Naive thymus-derived CD4-positive, alpha-beta T cell (primary cell): ENCODE measurements around the gene LRRC45. TPM values are rescaled to one million over a fixed set of nuclear protein-coding genes. Genes with fewer than 3 reads are reported as not detected.

Source experiments
- ATAC-seq: fragments of 150-1000 bp; cut with Tn5 transposase; 2 replicates; pipeline ENCODE4 v1.10.0; 2021; ENCODE audit warnings: mild to moderate bottlenecking, moderate library complexity
- CTCF ChIA-PET: fragments of 350-600 bp; sonication (Branson Sonifier 250); formaldehyde crosslinking; loops from one replicate; lab custom pipeline; 2021; ENCODE audit warnings: antibody characterized with exemption; lab: Charles Lee
- POLR2A ChIA-PET: fragments of 350-600 bp; sonication (Branson Sonifier 250); formaldehyde crosslinking; loops from one replicate; lab custom pipeline; 2021; ENCODE audit warnings: antibody characterized with exemption, inconsistent platforms; lab: Charles Lee
- DNase-seq, 9 donors: peaks; one replicate each; pipeline versions ENCODE4 v3.0.0 to v3.0.0-alpha.2; 2020 to 2022; ENCODE audit warnings: mixed read lengths in 1 of 9
- H3K27ac ChIP-seq: one replicate; pipeline ENCODE4 v1.7.0; 2013; ENCODE audit warnings: mild to moderate bottlenecking, low read depth, low read length, moderate library complexity
- H3K27me3 ChIP-seq, 2 donors: one replicate each; pipeline ENCODE4 v1.7.0; 2013; ENCODE audit warnings: low read length in 2 of 2, mild to moderate bottlenecking in 2 of 2, moderate library complexity in 2 of 2; ENCODE audit not compliant: control insufficient read depth in 2 of 2, insufficient read depth in 2 of 2
- H3K36me3 ChIP-seq, 3 experiments: 1 replicate in 2 of 3; 2 replicates in 1 of 3; pipeline ENCODE4 v1.7.0; 2013; ENCODE audit warnings: low read length in 3 of 3, mild to moderate bottlenecking in 3 of 3, moderate library complexity in 1 of 3; ENCODE audit not compliant: insufficient read depth in 3 of 3, control insufficient read depth in 2 of 3
- H3K4me1 ChIP-seq, 2 donors: one replicate each; pipeline ENCODE4 v1.7.0; 2013; ENCODE audit warnings: low read length in 2 of 2, mild to moderate bottlenecking in 2 of 2, moderate library complexity in 1 of 2; ENCODE audit not compliant: control insufficient read depth in 2 of 2, insufficient read depth in 2 of 2
- H3K4me3 ChIP-seq: 2 replicates; pipeline ENCODE4 v1.7.0; 2013; ENCODE audit warnings: mild to moderate bottlenecking, low read length
- H3K9me3 ChIP-seq, 3 experiments: 1 replicate in 2 of 3; 2 replicates in 1 of 3; pipeline ENCODE4 v1.7.0; 2013; ENCODE audit warnings: low read length in 3 of 3; ENCODE audit not compliant: control insufficient read depth in 2 of 3
- H3K27ac Mint-ChIP-seq, 9 donors: one replicate each; pipeline ENCODE4 v1.8.0; 2020 to 2022; ENCODE audit warnings: mixed read lengths in 9 of 9, mild to moderate bottlenecking in 8 of 9, moderate library complexity in 5 of 9, inconsistent platforms in 2 of 9
- H3K27me3 Mint-ChIP-seq, 5 donors: one replicate each; pipeline ENCODE4 v1.8.0; 2021 to 2022; ENCODE audit warnings: mixed read lengths in 5 of 5, mild to moderate bottlenecking in 1 of 5
- H3K36me3 Mint-ChIP-seq, 5 donors: one replicate each; pipeline ENCODE4 v1.8.0; 2020 to 2022; ENCODE audit warnings: mixed read lengths in 5 of 5, mild to moderate bottlenecking in 3 of 5, inconsistent platforms in 1 of 5
- H3K4me1 Mint-ChIP-seq, 7 donors: one replicate each; pipeline ENCODE4 v1.8.0; 2020 to 2022; ENCODE audit warnings: mixed read lengths in 7 of 7, mild to moderate bottlenecking in 3 of 7, inconsistent platforms in 1 of 7
- H3K4me3 Mint-ChIP-seq, 10 donors: one replicate each; pipeline ENCODE4 v1.8.0; 2020 to 2022; ENCODE audit warnings: mild to moderate bottlenecking in 10 of 10, mixed read lengths in 10 of 10, moderate library complexity in 6 of 10, inconsistent platforms in 2 of 10
- H3K9me3 Mint-ChIP-seq, 11 donors: one replicate each; pipeline ENCODE4 v1.8.0; 2020 to 2022; ENCODE audit warnings: mixed read lengths in 11 of 11, mild to moderate bottlenecking in 4 of 11, inconsistent platforms in 1 of 11, moderate library complexity in 1 of 11
- intact Hi-C, 2 donors: fragments of 100-400 bp; cut with micrococcal nuclease; formaldehyde crosslinking; loops; one replicate each; pipeline ENCODE4 v1.15.1; 2023
- polyA plus RNA-seq, 2 donors: library from polyadenylated mRNA; unstranded; fragments of 300-500 nt; fragmentation: Illumina TruSeq; gene quantifications; one replicate each; pipeline ENCODE4 v1.2.3, GENCODE V29; 2021
- total RNA-seq, 6 experiments: library from RNA in 5 of 6; stranded (reverse) in 5 of 6; gene quantifications; 1 replicate in 5 of 6; 2 replicates in 1 of 6; pipeline ENCODE4 v1.2.3 and lab custom pipeline; 2021 to 2026

LRRC45 gene
- total and polyA plus RNA-seq, 7 experiments from 2014 or later = 4.1 to 39.1 (median 12.0) TPM

DNA sequence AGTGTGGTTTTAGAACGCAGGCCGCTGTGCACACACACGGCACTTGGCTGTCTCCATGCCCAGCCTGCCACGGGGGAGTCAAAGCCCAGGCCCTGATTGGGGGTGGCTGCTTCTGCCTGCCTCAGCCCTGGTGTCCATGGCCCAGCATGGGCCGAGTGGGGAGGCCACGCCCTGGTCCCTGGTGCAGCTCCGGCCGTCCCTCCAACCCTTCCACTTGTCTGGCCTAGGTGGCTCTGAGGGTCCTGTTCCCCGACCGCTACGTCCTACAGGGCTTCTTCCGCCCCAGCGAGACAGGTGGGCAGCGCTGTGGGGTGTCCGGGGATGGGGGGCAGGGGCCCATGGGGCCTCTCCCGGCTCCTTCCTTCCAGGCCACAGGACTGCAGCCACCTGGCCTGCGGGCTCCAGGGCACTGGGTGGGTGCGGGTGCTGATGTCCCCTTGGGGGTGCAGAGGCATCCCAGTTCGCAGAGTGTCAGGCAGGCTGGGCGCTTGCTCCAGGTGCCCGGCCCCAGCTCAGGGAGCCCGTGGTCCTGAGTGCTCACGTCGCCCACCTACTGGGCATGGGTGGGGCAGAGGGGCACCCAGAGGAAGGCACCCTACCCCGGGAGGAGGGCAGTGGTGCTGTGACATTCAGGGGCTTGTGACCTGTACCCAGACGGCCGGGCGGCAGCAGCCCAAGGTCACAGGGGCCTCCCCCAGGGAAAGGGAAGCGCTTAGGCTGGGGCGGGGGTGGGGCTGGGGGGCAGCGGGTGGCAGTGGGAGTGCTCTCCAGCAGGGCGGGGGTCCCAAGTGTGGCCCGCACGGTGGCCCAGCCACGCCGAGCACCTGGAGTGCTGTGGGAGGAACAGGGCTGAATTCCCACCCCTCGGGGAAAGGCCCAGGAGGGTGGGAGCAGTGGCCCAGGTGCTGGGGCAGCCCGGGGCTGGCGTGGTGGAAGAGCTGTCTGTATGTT lies 12.3 kb upstream of the LRRC45 start:
- no peaks in the 10 kb centered on the region for H3K27me3 Mint-ChIP-seq
- no peaks in the 10 kb centered on the region for H3K36me3 Mint-ChIP-seq
- Histone ChIP-seq H3K9me3 (no peaks in the 10 kb centered on the region), H3K4me1 (no peaks in the 10 kb centered on the region), H3K4me3 (no peak overlapping the region), H3K27ac (no peak overlapping the region), H3K27me3 (no peaks in the 10 kb centered on the region), H3K36me3 (peaks cover 0 to 10% (median 0%) of the 10 kb centered on the region in 3 experiments)
- H3K27ac Mint-ChIP-seq = no peak overlapping the region
- ChIA-PET POLR2A (interaction anchor here (0.8 kb wide), 1 partner anchor 286 kb away, joined by 3 read pairs; no protein-coding TSS in a partner anchor), CTCF (no interaction called here)
- no peaks in the 10 kb centered on the region for H3K9me3 Mint-ChIP-seq
- no peak overlapping the region for H3K4me3 Mint-ChIP-seq
- no peak for DNase-seq
- intact Hi-C loops = no loop called here
- H3K4me1 Mint-ChIP-seq = peaks cover 0 to 3% (median 0%) of the 10 kb centered on the region in 7 donors
- no peak for ATAC-seq

- CTCF ChIA-PET = no interaction called here
- H3K27me3 Mint-ChIP-seq = no peaks in the 10 kb centered on the region
- Histone ChIP-seq H3K9me3 (no peaks in the 10 kb centered on the region), H3K27me3 (no peaks in the 10 kb centered on the region), H3K4me1 (no peaks in the 10 kb centered on the region), H3K27ac (no peak overlapping the region), H3K4me3 (no peak overlapping the region), H3K36me3 (peaks cover 0 to 10% (median 0%) of the 10 kb centered on the region in 3 experiments)
- no peaks in the 10 kb centered on the region for H3K36me3 Mint-ChIP-seq
- DNase-seq = no peak
- ATAC-seq = no peak
- no peak overlapping the region for H3K27ac Mint-ChIP-seq
- no peaks in the 10 kb centered on the region for H3K4me1 Mint-ChIP-seq
- no peak overlapping the region for H3K4me3 Mint-ChIP-seq
- no peaks in the 10 kb centered on the region for H3K9me3 Mint-ChIP-seq
- intact Hi-C loops = no loop called here
- POLR2A ChIA-PET = interaction anchor here (0.8 kb wide), 1 partner anchor 285 kb away, joined by 3 read pairs; no protein-coding TSS in a partner anchor
Observed at GRCh38 chr17:82011617-82012187, 11.4 kb upstream of the LRRC45 start.

DNA sequence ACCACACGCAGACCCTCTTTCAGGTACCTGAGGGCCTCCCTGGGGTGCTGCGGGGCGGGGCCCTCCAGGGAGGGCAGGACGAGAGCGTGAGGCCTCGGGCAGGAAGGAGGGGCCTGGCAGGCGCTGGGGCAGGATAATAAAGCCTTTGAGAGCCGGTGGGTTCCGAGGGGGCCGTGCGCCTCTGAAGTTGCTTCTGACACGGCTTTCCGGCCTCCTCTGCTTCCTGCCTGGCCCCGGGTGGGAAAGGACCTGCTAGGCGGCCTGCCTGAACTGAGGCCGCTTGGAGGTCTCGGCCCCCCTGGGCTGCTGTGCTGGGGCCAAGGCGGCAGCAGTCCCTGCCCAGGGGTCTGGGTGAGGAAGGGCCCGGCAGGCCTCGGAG lies 10.9 kb upstream of the LRRC45 start:
- H3K4me1 ChIP-seq = no peaks in the 10 kb centered on the region
- no peaks in the 10 kb centered on the region for H3K36me3 Mint-ChIP-seq
- H3K27me3 ChIP-seq = no peaks in the 10 kb centered on the region
- CTCF ChIA-PET = interaction anchor here (0.7 kb wide), 1 partner anchor 23 kb away, joined by 3 read pairs; no protein-coding TSS in a partner anchor
- H3K4me3 ChIP-seq = no peak overlapping the region
- no peak overlapping the region for H3K27ac ChIP-seq
- no peak overlapping the region for H3K27ac Mint-ChIP-seq
- POLR2A ChIA-PET = interaction anchor here (0.9 kb wide), 1 partner anchor 53 kb away, joined by 4 read pairs; no protein-coding TSS in a partner anchor
- H3K36me3 ChIP-seq = peaks cover 0 to 13% (median 0%) of the 10 kb centered on the region in 3 experiments
- H3K27me3 Mint-ChIP-seq = no peaks in the 10 kb centered on the region
- no peak for DNase-seq
- H3K4me1 Mint-ChIP-seq = no peaks in the 10 kb centered on the region
- ATAC-seq = no peak
- no peaks in the 10 kb centered on the region for H3K9me3 ChIP-seq
- no peaks in the 10 kb centered on the region for H3K9me3 Mint-ChIP-seq
- intact Hi-C loops = no loop called here
- H3K4me3 Mint-ChIP-seq = no peak overlapping the region

GRCh38 chr17:82012640-82013295 lies 10.3 kb upstream of the LRRC45 start:
- intact Hi-C loops = no loop called here
- Mint-ChIP-seq H3K4me1 (no peaks in the 10 kb centered on the region), H3K36me3 (no peaks in the 10 kb centered on the region), H3K4me3 (no peak overlapping the region), H3K27ac (no peak overlapping the region), H3K9me3 (no peaks in the 10 kb centered on the region), H3K27me3 (no peaks in the 10 kb centered on the region)
- peaks cover 0 to 18% (median 0%) of the 10 kb centered on the region in 3 experiments for H3K36me3 ChIP-seq
- ChIA-PET POLR2A (interaction anchor here (0.9 kb wide), 1 partner anchor 53 kb away, joined by 4 read pairs; no protein-coding TSS in a partner anchor), CTCF (interaction anchor here (0.7 kb wide), 1 partner anchor 22 kb away, joined by 3 read pairs; no protein-coding TSS in a partner anchor)
- H3K27ac ChIP-seq = no peak overlapping the region
- no peak for DNase-seq
- no peak for ATAC-seq
- no peak overlapping the region for H3K4me3 ChIP-seq
- H3K9me3 ChIP-seq = no peaks in the 10 kb centered on the region
- H3K4me1 ChIP-seq = no peaks in the 10 kb centered on the region
- H3K27me3 ChIP-seq = no peaks in the 10 kb centered on the region

- H3K9me3 ChIP-seq = no peaks in the 10 kb centered on the region
- DNase-seq (no peak), ATAC-seq (no peak)
- H3K27ac Mint-ChIP-seq = no peak overlapping the region
- no peak overlapping the region for H3K27ac ChIP-seq
- H3K4me3 Mint-ChIP-seq = no peak overlapping the region
- H3K4me1 ChIP-seq = no peaks in the 10 kb centered on the region
- ChIA-PET POLR2A (no interaction called here), CTCF (no interaction called here)
- intact Hi-C loops = no loop called here
- H3K4me1 Mint-ChIP-seq = no peaks in the 10 kb centered on the region
- H3K9me3 Mint-ChIP-seq = no peaks in the 10 kb centered on the region
- H3K36me3 ChIP-seq = peaks cover 0 to 24% (median 0%) of the 10 kb centered on the region in 3 experiments
- no peaks in the 10 kb centered on the region for H3K36me3 Mint-ChIP-seq
- H3K4me3 ChIP-seq = no peak overlapping the region
- H3K27me3 Mint-ChIP-seq = no peaks in the 10 kb centered on the region
- no peaks in the 10 kb centered on the region for H3K27me3 ChIP-seq
Observed at GRCh38 chr17:82013341-82013740, 9.8 kb upstream of the LRRC45 start.

GRCh38 chr17:82013772-82014321 lies 9.3 kb upstream of the LRRC45 start:
- intact Hi-C loops = no loop called here
- CTCF ChIA-PET = no interaction called here
- Mint-ChIP-seq H3K27ac (no peak overlapping the region), H3K36me3 (no peaks in the 10 kb centered on the region), H3K9me3 (no peaks in the 10 kb centered on the region), H3K4me3 (no peak overlapping the region), H3K27me3 (no peaks in the 10 kb centered on the region), H3K4me1 (peaks cover 0 to under 1% (median 0%) of the 10 kb centered on the region in 7 donors)
- Histone ChIP-seq H3K27ac (no peak overlapping the region), H3K4me3 (no peak overlapping the region), H3K36me3 (peaks cover 0 to 29% (median 0%) of the 10 kb centered on the region in 3 experiments), H3K9me3 (no peaks in the 10 kb centered on the region), H3K4me1 (no peaks in the 10 kb centered on the region), H3K27me3 (no peaks in the 10 kb centered on the region)
- POLR2A ChIA-PET = no interaction called here
- no peak for DNase-seq
- ATAC-seq = no peak
